Uterus (tissue), 2 donors: ENCODE data around the gene CEP112.

ENCODE experiments used
- CTCF ChIP-seq, 4 experiments: fragments of 200-600 bp in 2 of 4; fragments of 450-650 bp in 2 of 4; sonication (generic) in 2 of 4; IDR thresholded peaks; one replicate each; pipeline ENCODE4 v1.5.1; 2016 to 2019; ENCODE audit warnings: antibody characterized with exemption in 4 of 4, mild to moderate bottlenecking in 2 of 4, moderate library complexity in 1 of 4
- POLR2A ChIP-seq, 2 donors: fragments of 450-650 bp; IDR thresholded peaks; one replicate each; pipeline ENCODE4 v1.6.1; 2016; ENCODE audit warnings: antibody characterized with exemption in 2 of 2, mild to moderate bottlenecking in 1 of 2, moderate library complexity in 1 of 2

- no peak for TF ChIP-seq CTCF (IDR thresholded peaks at IDR 0.05)
- TF ChIP-seq POLR2A (IDR thresholded peaks at IDR 0.05), result no peak
These were observed 480.2 kb downstream of the CEP112 start for GRCh38 chr17:65711671-65712276.
